ENCODE results near the gene ASPHD2.

ASPHD2 gene

DNA sequence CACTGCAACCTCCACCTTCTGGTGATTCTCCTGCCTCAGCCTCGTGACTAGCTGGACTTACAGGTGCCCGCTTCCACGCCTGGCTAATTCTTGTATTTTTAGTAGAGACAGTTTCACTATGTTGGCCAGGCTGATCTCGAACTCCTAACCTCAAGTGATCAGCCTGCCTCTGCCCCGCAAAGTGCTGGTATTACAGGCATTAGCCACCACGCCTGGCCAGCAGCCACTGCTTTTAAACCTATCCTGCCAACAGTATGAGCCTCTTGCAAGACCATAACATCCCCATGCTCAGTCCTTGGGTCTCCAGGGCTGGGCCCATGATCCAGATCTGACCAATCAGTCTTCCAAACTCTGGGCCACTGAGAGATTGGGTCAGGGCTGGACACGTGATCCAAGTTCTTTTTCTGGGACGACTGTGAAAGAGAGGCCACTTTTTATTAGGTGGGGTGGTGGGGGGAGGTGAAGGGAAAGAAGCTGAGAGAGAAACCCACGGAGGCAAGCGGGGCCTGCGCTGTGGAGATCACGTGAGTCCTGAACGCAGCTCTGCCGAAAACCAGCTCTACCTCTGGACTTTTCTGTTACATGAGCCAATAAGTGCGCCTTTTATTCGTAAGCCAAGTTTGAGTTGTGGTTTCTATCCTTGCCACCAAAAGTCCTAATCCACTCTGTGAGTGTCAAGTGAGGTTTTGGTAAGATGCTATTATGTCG lies 17.9 kb downstream of the ASPHD2 start:
- DNase-seq: no peak

GRCh38 chr22:26447584-26448329 lies 18.7 kb downstream of the ASPHD2 start:
- DNase-seq: no peak

DNA sequence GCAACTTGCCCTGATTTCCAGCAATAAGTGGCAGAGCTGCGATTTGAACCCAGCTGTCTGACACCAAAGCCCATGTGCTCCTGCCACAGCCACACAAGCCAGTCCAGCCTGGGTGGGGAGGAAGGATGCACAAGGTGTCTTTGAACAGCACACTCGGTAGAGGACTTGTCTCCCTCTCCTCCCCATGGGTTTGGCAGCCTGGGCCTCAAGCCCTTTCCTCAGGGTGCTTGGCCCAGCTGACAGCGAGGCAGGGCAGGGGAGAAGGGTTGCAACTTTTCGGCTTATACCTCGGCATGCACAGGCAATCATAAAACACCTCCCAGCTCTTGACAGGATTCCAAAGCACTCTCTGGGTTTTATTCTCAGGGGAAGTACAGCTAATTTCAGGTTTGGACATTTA lies 19.3 kb downstream of the ASPHD2 start:
- DNase-seq: no peak

DNA sequence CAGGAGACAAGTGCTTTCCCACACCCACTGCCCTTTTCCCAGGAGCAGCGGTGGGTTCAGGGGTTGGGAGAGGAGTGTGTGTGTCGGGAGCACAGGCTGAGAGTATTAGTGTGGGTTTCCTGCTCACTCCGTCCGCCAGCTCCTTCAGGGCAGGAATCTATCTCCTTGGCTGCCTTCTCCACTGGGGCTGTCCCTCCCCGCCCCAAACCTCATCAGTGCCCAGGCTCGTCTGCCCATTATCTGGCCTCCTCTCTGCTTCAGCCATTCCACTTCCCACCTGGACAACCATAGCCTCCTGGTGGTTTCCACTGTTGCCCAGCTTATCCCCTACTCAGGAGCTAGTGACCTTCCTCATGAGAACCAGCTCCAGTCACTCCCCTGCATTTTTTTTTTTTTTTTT lies 19.9 kb downstream of the ASPHD2 start:
- no peak for DNase-seq

- no peak for DNase-seq
Observed at GRCh38 chr22:26450453-26451185, 21.6 kb downstream of the ASPHD2 start.

DNA sequence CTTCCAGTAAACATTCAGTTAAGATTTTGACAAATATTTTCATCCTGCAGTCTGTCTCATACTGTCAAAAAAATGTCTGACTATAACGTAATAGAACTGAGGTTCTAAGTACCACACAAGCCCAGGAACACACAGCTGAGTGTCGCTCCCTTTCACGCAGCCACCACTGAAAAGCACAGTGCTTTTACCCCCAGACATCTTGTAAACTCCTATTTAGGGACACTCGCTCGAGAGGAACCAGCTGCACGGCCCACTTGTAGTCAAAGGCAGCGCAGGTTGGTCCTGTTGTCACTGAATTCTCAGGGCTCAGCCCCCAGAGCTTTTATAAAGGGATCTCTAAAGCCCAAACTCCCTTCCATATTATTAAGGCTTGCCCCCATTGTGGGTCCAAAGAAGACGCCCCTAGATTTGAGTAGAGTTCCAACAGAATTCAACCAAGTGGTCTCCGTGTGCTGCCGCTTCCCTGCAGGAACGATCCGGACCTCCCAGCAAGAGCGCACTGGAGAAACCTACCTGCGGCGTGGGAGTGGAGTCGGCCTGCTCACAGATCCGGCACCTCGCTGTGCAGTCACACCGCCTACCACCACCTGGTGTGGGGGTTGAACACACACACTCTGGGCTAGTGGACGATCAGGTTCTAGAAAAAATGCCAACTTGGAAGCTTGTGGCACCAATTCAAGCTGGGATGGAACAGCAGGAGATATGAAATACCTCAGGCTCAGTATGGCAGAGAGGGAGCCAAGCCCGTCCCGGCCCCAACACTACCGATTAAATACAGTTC lies 23.4 kb downstream of the ASPHD2 start:
- no peak for DNase-seq

DNA sequence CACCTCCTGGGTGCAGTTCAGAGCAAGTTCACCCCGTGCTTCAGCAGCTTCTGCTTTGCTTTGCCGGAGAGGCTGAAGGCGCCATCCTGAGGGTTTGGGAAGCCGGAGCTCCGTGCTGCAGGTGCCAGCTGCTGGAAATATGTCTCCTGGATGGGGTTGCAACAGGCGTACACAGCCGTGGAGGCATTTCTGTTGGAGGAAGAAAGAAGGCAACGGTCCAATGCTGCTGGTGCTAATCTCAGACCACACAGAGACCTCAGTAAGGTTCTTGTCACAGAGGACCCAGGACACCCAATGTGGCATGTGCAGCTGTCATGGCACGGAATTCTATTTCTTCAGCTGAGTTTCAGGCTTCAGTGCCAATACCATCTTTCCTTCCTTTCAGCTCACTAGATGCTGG lies 24.2 kb downstream of the ASPHD2 start:
- no peak for DNase-seq

DNA sequence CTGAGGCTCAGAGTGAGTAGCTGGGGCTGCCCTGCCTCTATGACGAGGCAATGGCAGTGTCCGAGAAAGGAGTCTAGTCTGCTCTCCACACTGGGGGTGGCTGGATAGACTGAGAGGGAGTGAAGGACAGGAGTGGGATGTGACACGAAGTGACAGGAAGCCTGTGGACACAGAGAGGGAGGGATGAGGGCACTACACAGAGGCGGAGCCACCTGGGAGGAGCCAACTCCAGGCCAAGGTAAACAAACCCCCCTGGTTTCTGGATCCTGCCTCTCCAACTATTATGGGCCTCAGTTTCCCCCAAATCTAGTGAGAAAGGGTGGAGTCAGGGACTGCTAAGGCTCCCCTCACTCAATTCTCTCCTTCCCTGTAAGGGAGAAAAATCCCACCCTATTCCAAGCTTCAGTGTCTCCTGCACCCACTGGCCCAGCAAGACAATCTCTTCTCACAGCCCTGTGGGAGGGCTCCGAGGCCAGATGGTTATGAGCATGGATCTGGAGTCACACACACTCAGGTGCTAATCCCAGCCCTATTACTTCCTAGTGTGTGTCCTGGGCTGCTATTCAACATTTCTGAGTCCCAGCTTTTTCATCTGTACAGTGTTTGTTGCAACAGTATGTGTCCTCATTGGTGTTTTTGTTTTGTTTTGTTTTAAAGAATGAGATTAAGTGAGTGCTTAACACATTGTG lies 24.9 kb downstream of the ASPHD2 start:
- no peak for DNase-seq

DNA sequence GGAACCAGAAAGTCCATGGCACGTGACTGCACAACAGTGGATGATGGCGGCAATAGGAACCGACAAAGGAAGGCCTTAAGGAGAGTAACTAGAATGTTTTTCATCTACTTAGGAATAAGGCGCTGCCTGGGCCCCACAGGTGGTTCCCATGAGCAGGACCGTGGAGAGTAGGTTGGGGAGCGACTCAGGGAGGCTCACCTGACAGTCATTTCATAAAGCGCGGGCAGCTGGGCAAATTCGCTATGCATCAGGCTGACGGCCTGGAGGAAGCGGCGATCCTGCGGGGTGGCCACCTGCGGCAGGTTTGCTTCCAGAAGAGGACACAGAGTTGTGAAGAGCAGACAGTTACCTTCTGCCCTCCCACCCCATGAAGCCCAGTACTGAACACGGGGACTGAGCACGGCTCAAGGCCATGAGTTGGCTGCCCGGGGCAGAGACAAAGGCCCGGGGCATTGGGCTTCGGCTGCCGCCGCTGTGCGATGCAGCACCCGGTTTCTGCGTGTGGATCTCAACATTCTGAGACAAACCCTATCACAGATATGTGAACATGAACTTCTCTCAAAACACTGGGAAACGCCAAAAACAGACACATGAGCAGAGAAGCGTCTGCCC lies 28.7 kb downstream of the ASPHD2 start:
- DNase-seq: no peak

DNA sequence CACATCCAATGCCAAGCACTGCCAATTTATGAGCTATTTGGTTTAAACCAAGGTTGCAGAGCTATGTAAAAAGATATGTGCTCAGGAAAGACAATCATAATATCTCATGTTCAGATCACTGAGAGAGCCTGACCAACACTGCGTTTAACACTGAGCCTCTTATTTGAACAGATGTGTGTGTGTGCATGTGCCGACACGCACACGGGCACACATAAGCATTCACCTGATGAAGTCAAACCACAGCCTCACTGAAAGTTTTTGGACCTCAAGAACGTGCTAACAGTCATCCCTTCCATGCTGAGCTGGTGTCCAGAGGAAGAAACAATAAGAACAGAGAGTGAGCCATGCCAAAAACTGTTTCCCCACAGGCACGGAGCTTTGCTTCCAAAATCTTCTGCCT lies 31.1 kb downstream of the ASPHD2 start:
- no peak for DNase-seq

DNA sequence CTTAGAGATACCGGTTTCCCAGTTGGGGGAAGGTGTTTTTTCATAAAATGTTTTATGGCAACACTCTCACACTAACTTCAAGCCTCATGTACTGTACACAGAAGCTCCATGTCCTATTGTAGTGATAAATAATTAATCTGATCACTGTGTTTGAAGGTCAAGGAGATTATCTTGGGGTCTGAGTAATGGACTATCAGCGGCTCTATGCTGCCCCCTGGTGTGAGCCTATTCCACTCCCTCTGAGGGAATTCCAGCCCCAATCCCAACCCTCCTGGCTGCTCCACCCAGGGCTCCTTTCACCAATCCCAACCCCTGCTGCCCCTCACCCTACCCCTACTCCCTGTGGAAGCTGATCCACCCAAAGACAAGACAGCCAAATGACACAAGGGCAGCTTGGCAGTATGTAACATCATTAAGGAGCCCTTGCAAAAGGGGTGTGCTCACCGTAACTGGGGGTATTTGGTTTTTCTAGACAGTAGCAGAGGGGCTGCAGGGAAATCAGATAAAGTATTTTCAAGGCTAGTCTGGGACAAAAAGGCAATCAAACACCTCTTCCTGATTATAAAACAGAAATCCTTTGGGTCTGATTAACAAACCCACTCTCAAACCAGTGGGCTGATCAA lies 32.2 kb downstream of the ASPHD2 start:
- peak; percentile 52 for DNase-seq

DNA sequence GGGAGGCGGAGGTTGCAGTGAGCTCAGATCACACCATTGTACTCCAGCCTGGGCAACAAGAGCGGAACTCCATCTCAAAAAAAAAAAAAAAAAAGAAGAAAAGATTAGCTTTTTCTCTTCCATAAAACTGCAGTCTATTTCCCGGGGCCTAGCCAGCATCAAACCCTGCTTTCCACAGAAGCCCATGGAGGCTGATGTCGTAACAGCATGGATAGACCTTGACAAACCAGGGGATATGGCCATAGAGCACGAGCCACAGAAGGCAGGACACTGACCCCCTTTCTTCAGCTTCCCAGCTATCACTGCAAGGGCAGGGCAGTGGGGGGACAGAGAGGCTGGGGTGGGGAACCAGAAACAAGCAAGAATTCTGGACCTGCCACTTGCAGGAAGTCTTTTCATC lies 33.0 kb downstream of the ASPHD2 start:
- no peak for DNase-seq

DNA sequence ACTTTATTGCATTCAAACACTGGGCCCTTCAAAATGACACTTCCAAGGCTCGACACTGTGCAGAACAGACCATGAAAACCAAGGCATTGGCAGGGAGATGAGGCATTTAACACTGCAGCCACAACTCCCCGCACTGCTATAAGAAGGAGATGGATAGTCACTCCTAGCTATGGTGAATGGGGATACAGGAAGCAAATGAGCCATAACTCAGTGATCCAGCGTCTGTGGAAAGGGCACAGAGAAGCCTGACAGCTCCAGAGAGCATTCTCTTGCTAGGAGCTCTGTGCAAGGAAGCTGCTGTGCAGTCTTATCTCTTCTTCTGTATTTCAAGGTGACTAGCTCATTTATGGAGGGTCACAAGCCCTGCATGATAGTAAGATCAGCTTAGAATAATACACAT lies 33.6 kb downstream of the ASPHD2 start:
- no peak for DNase-seq

GRCh38 chr22:26463101-26463661 lies 34.1 kb downstream of the ASPHD2 start:
- no peak for DNase-seq

- no peak for DNase-seq
Observed at GRCh38 chr22:26463688-26464087, 34.6 kb downstream of the ASPHD2 start.

GRCh38 chr22:26464312-26464711 lies 35.3 kb downstream of the ASPHD2 start:
- no peak for DNase-seq

GRCh38 chr22:26466196-26466595 lies 37.1 kb downstream of the ASPHD2 start:
- peak; percentile 9 for DNase-seq

DNA sequence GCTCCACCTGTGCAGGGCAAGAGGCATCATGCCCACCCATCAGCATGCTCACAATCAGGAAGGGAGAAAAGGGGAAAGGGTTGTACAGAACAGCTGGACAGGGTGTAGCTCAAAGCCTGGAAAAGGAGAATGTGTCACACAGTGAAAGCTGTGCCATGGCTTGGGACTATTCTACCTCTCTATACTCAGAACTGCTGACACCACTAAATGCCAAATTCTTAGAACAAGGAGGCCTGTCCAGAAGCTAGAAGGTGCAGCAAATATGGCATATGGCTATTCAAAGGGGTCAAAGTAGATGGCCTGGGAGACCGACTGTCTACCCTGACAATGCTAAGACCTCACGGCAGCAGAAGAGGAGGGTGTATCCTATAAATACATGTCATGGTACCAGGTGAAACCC lies 41.7 kb downstream of the ASPHD2 start:
- no peak for DNase-seq

DNA sequence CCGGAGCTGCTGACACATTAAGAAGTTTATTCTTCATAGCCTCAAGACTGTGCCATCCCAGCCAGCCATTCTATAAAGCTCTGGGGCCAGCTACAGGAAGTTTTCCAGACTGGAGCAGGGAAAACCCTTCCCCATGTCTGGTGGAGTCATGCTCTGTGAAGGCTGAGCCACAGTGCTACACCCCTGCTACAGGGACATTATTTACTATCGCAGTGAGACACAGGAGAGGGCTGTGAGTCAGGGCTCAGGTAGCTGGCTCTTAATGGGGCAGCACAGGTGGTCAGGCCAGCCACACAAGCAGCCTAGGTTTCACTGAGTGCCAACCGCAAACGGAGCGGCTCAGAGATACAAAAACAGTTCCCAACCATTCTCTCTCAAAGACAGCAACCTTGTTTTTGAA lies 42.5 kb downstream of the ASPHD2 start:
- peak; percentile 82 for DNase-seq

GRCh38 chr22:26474682-26475081 lies 45.6 kb downstream of the ASPHD2 start:
- DNase-seq: no peak
